CD4-positive, alpha-beta T cell (primary cell): ENCODE results near the gene WNK1. TPM values are rescaled to one million over a fixed set of nuclear protein-coding genes. Genes with fewer than 3 reads are reported as not detected.

Source experiments
- ATAC-seq: fragments of 200-7000 bp; cut with Tn5 transposase; one replicate; pipeline ENCODE4 v1.10.0; 2022; ENCODE audit warnings: mild to moderate bottlenecking; ENCODE audit not compliant: poor library complexity
- CTCF ChIA-PET: fragments of 350-600 bp; sonication (Branson Sonifier 250); formaldehyde crosslinking; loops from one replicate; lab custom pipeline; 2021; ENCODE audit warnings: antibody characterized with exemption, inconsistent platforms; lab: Charles Lee
- POLR2A ChIA-PET: fragments of 350-600 bp; sonication (Branson Sonifier 250); formaldehyde crosslinking; loops from one replicate; lab custom pipeline; 2021; ENCODE audit warnings: antibody characterized with exemption, inconsistent platforms; lab: Charles Lee
- DNase-seq, 14 experiments: peaks; one replicate each; pipeline ENCODE4 v3.0.0-alpha.2; 2013 to 2020; ENCODE audit warnings: mixed read lengths in 2 of 14
- H3K27ac ChIP-seq, 2 donors: one replicate each; pipeline versions ENCODE4 v1.5.1 to v1.7.0; 2013; ENCODE audit warnings: low read length in 2 of 2, low read depth in 1 of 2, mild to moderate bottlenecking in 1 of 2
- H3K27me3 ChIP-seq, 2 experiments: 1 replicate in 1 of 2; 2 replicates in 1 of 2; pipeline versions ENCODE4 v1.6.1 to v1.7.0; 2013; ENCODE audit warnings: low read length in 2 of 2, control low read depth in 1 of 2, mild to moderate bottlenecking in 1 of 2, moderate library complexity in 1 of 2; ENCODE audit not compliant: insufficient read depth in 2 of 2, control insufficient read depth in 1 of 2
- H3K36me3 ChIP-seq: one replicate; pipeline ENCODE4 v1.6.1; 2013; ENCODE audit warnings: low read length, control low read depth; ENCODE audit not compliant: insufficient read depth
- H3K4me1 ChIP-seq: one replicate; pipeline ENCODE4 v1.6.1; 2013; ENCODE audit warnings: low read length, control low read depth; ENCODE audit not compliant: insufficient read depth
- H3K4me3 ChIP-seq: one replicate; pipeline ENCODE4 v1.5.1; 2013; ENCODE audit warnings: mild to moderate bottlenecking, low read length, moderate library complexity
- H3K9me3 ChIP-seq, 2 experiments: 1 replicate in 1 of 2; 2 replicates in 1 of 2; pipeline versions ENCODE4 v1.6.1 to v1.7.0; 2013; ENCODE audit warnings: low read length in 2 of 2, mild to moderate bottlenecking in 2 of 2, control low read depth in 1 of 2, moderate library complexity in 1 of 2; ENCODE audit not compliant: control insufficient read depth in 1 of 2, insufficient read depth in 1 of 2
- H3K27ac Mint-ChIP-seq: one replicate; pipeline ENCODE4 v1.8.0; 2020; ENCODE audit warnings: mixed read lengths
- H3K27me3 Mint-ChIP-seq: one replicate; pipeline ENCODE4 v1.8.0; 2021; ENCODE audit warnings: mixed read lengths
- H3K36me3 Mint-ChIP-seq: one replicate; pipeline ENCODE4 v1.8.0; 2021; ENCODE audit warnings: low read depth, mixed read lengths
- H3K4me1 Mint-ChIP-seq: one replicate; pipeline ENCODE4 v1.8.0; 2021; ENCODE audit warnings: low read depth, mixed read lengths
- H3K4me3 Mint-ChIP-seq: one replicate; pipeline ENCODE4 v1.8.0; 2020; ENCODE audit warnings: mild to moderate bottlenecking, mixed read lengths
- H3K9me3 Mint-ChIP-seq: one replicate; pipeline ENCODE4 v1.8.0; 2020; ENCODE audit warnings: mixed read lengths
- CTCF ChIP-seq: fragments of 200-600 bp; IDR thresholded peaks from one replicate; pipeline ENCODE4 v1.8.0; 2022; ENCODE audit warnings: antibody characterized with exemption, mild to moderate bottlenecking
- intact Hi-C, 2 experiments: fragments of 100-400 bp; cut with DNase I in 1 of 2; cut with micrococcal nuclease in 1 of 2; formaldehyde crosslinking; loops; one replicate each; pipeline versions ENCODE4 v1.15.1 to v1.9.0; 2023 to 2025; cut with DNase I, micrococcal nuclease
- total RNA-seq, 174 experiments: library from RNA in 2 of 174; stranded (reverse) in 2 of 174; gene quantifications; one replicate each; pipeline ENCODE4 v1.2.3 and lab custom pipeline; 2021 to 2026

WNK1 gene
- total RNA-seq, 2 experiments from 2014 or later = 193 to 198 TPM

- H3K4me3 ChIP-seq = peak overlapping the region; percentile 21
- H3K36me3 ChIP-seq = no peaks in the 10 kb centered on the region
- Mint-ChIP-seq H3K4me3 (peak overlapping the region; percentile 88), H3K36me3 (peaks cover 8% of the 10 kb centered on the region), H3K27me3 (no peaks in the 10 kb centered on the region), H3K27ac (peak overlapping the region; percentile 43), H3K9me3 (no peaks in the 10 kb centered on the region), H3K4me1 (peaks cover 76% of the 10 kb centered on the region)
- no peak overlapping the region for H3K27ac ChIP-seq
- peak in 1 of 14 experiments; percentile 30 for DNase-seq
- peak; percentile 63 for ATAC-seq
- TF ChIP-seq CTCF = no peak
- H3K27me3 ChIP-seq = no peaks in the 10 kb centered on the region
- CTCF ChIA-PET = interaction anchor here (0.7 to 2.5 kb wide), 9 partner anchors 8 to 210 kb away, joined by 3 to 9 read pairs (median 4); no protein-coding TSS in a partner anchor
- H3K4me1 ChIP-seq = peaks cover 39% of the 10 kb centered on the region
- POLR2A ChIA-PET = interaction anchor here (1.0 to 3.4 kb wide), 8 partner anchors 11 to 170 kb away, joined by 3 to 31 read pairs (median 3); partner anchors contain the start of genes RAD52 and WNK1
- intact Hi-C loops = loop anchor here in 1 of 2 experiments (2.0 kb wide), 1 partner anchor 25 kb away; no protein-coding TSS in a partner anchor
- H3K9me3 ChIP-seq = no peaks in the 10 kb centered on the region
Measured at GRCh38 chr12:779745-780734, 27.7 kb downstream of the WNK1 start.

- peak overlapping the region; percentile 43 for H3K27ac Mint-ChIP-seq
- H3K4me1 ChIP-seq = peaks cover 32% of the 10 kb centered on the region
- CTCF ChIA-PET = interaction anchor here (0.9 to 2.5 kb wide), 7 partner anchors 20 to 211 kb away, joined by 3 to 9 read pairs (median 5); no protein-coding TSS in a partner anchor
- intact Hi-C loops = no loop called here
- peaks cover 76% of the 10 kb centered on the region for H3K4me1 Mint-ChIP-seq
- no peaks in the 10 kb centered on the region for H3K27me3 Mint-ChIP-seq
- peak overlapping the region in 1 of 2 donors; percentile 13 for H3K27ac ChIP-seq
- no peaks in the 10 kb centered on the region for H3K27me3 ChIP-seq
- H3K4me3 ChIP-seq = no peak overlapping the region
- peaks cover 4% of the 10 kb centered on the region for H3K36me3 Mint-ChIP-seq
- TF ChIP-seq CTCF = no peak
- H3K4me3 Mint-ChIP-seq = peak overlapping the region; percentile 39
- no peak for DNase-seq
- H3K36me3 ChIP-seq = no peaks in the 10 kb centered on the region
- no peaks in the 10 kb centered on the region for H3K9me3 ChIP-seq
- POLR2A ChIA-PET = interaction anchor here (0.5 to 3.4 kb wide), 7 partner anchors 10 to 169 kb away, joined by 3 to 31 read pairs (median 3); partner anchors contain the start of genes RAD52 and WNK1
- H3K9me3 Mint-ChIP-seq = no peaks in the 10 kb centered on the region
- ATAC-seq = no peak
Measured at GRCh38 chr12:780750-781379, 28.5 kb downstream of the WNK1 start.

GRCh38 chr12:785706-786105 is 33.3 kb downstream of the WNK1 start:
- peaks cover 37% of the 10 kb centered on the region for H3K4me1 ChIP-seq
- H3K27ac Mint-ChIP-seq = no peak overlapping the region
- H3K4me1 Mint-ChIP-seq = peaks cover 79% of the 10 kb centered on the region
- H3K4me3 Mint-ChIP-seq = no peak overlapping the region
- H3K36me3 Mint-ChIP-seq = peaks cover 4% of the 10 kb centered on the region
- no peaks in the 10 kb centered on the region for H3K9me3 Mint-ChIP-seq
- POLR2A ChIA-PET = interaction anchor here (0.6 to 1.0 kb wide), 2 partner anchors 21 to 112 kb away, joined by 3 read pairs; no protein-coding TSS in a partner anchor
- H3K27me3 ChIP-seq = no peaks in the 10 kb centered on the region
- no peaks in the 10 kb centered on the region for H3K27me3 Mint-ChIP-seq
- no peak overlapping the region for H3K4me3 ChIP-seq
- intact Hi-C loops = no loop called here
- no peaks in the 10 kb centered on the region for H3K9me3 ChIP-seq
- no peak for DNase-seq
- CTCF ChIA-PET = interaction anchor here (0.6 to 1.2 kb wide), 3 partner anchors 12 to 31 kb away, joined by 3 to 4 read pairs (median 3); no protein-coding TSS in a partner anchor
- peaks cover 7% of the 10 kb centered on the region for H3K36me3 ChIP-seq
- no peak for ATAC-seq
- no peak for TF ChIP-seq CTCF
- H3K27ac ChIP-seq = no peak overlapping the region
